NK-92 (cell line): ENCODE measurements around the gene MEPCE.
"Not testable (repeated sequence)": the region's sequence is repeated elsewhere in the genome, so short reads cannot be mapped to it uniquely, and the experiment has no call there.

ENCODE experiments used
- DNase-seq: peaks from one replicate; lab custom pipeline; 2025; ENCODE audit not compliant: unreplicated experiment; lab: John Stamatoyannopoulos, UW

MEPCE gene

GRCh38 chr7:100433592-100434296 is 4.1 kb downstream of the MEPCE start:
- no peak for DNase-seq

DNA sequence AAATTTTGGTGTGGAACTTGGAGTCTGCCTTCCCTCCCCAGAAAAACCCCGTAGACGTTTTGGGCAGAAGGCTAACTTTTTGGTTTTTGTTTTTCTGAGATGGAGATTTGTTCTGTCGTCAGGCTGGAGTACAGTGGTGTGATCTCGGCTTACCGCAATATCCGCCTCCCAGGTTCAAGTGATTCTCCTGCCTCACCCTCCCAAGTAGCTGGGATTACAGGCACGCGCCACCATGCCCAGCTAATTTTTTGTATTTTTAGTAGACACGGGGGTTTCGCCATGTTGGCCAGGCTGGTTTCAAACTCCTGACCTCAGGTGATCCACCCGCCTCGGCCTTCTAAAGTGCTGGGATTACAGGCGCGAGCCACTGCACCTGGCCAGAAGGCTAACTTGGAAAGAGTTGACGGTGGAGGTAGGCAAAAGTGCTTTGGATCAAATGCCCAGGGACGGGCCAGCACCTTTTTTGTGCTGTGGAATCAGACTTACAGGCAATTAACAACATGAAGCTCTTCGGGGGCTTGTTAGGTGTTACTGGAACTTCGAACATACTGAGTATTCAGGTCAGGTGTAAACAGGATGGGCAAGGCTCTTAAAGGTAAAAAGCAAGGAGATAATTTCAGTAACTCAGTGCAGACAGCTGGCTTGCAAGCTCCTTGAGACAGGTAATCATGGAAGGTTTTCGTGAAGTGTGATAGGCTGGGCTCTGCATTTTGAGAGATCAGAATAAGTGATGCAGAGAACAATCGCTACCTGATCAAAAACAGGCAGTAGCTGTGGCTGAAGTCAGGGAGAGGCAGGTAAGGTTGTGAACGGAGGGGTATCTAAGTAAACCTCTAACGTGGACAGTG is 4.9 kb downstream of the MEPCE start:
- no peak for DNase-seq

- no peak for DNase-seq
Observed at GRCh38 chr7:100435401-100436304, 6.0 kb downstream of the MEPCE start.

DNA sequence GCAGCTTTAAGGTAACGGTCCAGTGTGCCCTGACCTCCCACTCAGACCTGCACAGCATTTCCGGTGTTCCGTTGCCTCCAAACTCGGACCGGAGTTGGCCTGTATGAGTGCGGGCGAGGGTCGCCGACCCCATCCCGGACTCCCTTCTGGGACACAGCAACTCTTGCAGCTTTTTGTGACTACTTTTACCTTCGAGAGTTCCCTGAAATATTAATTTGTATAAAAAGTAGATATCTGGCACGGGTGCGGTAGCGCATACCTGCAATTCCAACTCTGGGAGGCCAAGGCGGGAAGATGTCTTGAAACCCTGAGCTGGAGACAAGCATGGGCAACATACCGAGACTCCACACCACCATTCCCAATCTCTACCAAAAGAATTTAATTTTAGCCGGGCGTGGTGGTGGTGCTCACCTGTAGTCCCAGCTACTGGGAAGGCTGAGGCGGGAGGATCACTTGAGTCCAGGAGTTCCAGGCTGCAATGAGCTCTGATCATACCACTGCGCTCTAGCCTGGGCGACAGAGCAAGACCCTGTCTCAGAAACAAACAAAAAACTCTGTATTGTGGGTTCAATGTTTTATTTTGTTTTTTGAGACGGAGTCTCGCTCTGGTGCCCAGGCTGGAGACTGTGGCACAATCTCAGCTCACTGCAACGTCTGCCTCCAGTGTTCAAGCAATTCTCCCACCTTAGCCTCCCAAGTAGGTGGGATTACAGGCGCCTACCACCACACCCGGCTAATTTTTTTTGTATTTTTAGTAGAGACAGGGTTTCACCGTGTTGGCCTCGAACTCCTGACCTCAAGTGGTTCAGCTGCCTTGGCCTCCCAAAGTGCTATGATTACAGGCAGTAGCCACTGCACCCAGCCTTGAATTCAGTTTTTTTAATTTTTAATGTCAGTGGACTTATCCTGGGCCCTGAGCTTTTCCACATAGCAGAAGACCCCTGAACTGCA is 7.8 kb downstream of the MEPCE start:
- no peak for DNase-seq

DNA sequence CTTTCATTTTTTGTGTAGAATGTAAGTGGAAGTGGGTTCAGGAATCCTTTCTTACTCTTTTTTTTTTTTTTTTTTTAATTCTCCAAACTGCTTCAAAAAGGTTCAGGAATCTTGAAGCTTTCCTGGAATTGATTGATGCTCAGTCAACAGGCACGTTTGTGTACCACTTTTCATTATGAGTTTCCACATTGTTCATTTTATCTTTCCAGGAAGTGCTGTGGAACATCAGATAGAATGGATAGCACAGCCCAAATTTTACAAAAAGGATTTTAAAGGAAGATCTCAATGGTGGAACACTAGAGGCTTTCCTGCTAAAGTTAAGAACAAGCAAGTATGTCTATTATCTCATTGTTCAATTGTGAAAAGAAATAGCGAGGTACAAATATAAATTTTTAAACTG is 8.5 kb downstream of the MEPCE start:
- no peak for DNase-seq

GRCh38 chr7:100438731-100439130 is 9.1 kb downstream of the MEPCE start:
- not testable (repeated sequence) for DNase-seq

GRCh38 chr7:100439244-100439643 is 9.6 kb downstream of the MEPCE start:
- DNase-seq = not testable (repeated sequence)

DNA sequence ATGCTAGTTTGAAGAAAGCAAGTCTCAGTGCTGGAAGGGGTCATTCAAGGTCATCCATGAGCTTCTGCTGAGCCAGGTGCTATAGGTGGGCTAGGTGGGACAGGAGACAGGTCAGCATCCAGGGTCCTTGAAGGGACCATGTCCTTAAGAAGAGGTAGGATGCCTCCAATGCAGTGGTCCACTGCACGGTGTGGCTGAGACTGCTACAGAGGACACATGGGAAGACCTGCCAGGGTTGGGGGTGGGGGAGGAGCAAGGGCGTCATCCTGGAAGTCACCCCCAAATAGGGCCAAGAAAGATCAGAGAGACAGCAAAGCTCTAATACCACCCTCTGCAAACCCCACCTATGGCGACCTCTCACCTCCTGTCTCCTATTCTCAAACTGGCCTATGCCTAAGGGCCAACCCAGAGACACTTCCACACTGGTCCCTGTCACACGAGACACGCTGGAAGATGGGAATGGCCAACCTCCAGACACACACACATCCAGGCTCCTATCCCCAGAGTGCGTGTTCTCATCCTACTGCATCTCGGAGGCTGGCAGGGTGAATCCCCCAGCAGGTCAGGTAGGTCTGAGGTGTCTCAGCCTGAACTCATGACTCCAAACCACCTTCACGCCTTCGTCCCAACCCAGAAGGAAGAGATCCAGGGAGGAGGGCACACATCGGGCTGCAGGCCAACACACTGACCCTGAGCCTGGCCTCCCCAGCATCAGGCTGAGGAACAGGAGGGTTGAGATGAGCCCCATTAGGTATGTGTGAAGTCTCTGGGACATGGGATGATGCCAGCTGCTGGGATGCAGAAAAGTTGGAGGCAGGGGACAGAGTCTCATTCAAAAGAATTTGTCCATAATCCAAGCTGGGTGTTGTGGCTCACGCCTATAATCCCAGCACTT is 12.3 kb downstream of the MEPCE start:
- DNase-seq = no peak

DNA sequence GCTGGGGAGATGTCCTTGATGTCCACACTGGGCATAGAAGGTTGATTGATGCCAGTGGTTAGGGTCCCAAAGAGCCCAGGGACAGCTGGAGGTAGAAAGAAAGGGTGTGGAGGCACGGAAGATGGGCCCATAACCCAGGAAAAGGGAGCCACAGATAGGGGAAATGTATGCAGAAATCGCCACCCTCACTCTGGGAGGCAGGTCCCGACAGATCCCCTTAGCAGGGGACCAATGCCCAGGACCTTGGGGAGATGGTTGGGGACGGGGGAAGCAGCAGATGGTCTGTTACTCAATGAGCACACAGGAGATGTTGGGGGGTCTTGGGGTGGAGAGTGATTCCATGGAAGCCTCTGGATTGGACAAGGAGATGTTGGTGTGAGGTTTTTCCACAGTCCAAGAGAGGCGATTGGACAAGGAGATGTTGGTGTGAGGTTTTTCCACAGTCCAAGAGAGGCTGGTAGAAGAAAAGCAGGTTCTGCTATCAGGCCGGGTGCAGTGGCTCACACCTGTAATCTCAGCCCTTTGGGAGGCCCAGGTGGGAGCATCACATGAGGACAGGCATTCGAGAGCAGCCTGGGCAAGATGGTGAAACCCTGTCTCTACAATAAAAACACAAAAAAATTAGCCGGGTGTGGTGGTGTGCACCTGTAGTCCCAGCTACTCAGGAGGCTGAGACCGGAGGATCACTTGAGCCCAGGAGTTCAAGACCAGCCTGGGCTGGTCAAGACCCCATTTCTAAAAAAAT is 13.6 kb downstream of the MEPCE start:
- DNase-seq = no peak

DNA sequence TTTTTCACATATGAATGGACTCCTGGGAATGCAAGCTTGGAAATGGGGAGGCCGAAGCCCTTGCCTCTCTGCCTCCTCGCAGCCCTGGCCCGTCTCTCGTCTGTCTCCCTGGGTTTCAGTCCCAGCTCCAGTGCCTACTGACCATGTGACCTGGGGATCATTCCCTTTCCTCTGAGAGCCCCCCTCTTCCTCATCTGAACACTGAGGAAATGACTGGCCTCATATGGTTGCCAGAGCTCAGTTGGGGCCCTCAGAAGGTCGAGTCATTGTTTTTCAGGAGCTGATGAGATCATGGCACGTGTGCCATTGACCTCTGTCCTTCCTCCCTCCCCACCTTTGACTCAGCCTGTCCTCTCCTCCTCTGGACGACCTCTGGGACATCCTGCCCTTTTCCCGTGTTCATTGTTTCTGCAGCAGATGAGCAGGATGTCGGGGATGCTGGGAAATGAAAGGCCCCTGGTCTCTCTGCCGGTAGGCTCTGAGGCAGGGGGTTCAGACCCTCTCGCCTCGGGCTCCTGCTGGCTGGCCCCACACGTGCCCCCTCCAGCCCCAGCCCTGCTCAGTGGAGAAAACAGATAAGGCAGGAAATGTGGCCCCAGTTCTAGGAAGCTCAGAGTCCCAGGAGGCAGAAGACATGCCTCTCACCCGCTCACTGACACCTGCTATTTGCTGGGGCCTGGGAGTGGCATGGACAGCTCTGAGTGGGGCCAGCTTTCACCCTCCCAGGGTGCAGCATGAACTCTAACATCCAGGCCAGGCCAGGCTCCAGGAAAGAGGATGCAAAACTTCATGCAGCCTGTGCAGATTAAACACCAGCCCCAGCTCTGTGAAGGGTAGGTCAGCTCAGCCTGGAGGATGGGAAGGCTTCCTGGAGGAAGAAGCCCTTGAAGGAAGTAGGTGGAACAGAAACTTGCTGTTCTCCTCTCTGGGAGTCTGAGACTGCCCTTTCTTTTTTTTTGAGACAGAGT is 15.0 kb downstream of the MEPCE start:
- DNase-seq = no peak

GRCh38 chr7:100446040-100446439 is 16.4 kb downstream of the MEPCE start:
- no peak for DNase-seq

- not testable (repeated sequence) for DNase-seq
Observed at GRCh38 chr7:100447363-100447762, 17.7 kb downstream of the MEPCE start.

- no peak for DNase-seq
Observed at GRCh38 chr7:100449190-100449795, 19.7 kb downstream of the MEPCE start.

- no peak for DNase-seq
Observed at GRCh38 chr7:100452513-100452912, 22.9 kb downstream of the MEPCE start.

- DNase-seq = not testable (repeated sequence)
Observed at GRCh38 chr7:100453854-100454253, 24.2 kb downstream of the MEPCE start.

DNA sequence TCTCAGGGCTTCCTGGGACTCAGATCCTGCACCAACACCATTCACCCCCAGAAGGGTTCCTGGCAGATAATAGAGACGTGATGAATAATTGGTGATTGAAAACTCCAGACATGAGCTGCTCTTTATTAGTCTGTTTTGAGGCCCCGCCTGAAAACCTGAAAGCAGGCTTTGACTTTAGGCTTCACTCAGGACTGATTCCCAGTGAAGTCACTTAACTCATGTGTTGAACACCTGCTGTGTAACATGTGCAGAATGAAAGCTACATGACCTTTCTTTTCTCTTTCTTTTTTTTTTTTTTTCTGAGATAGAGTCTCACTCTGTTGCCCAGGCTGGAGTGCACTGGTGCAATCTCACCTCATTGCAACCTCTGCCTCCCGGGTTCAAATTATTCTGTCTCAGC is 25.6 kb downstream of the MEPCE start:
- DNase-seq = no peak

GRCh38 chr7:100456562-100456961 is 26.9 kb downstream of the MEPCE start:
- DNase-seq = no peak
